K562 (cell line): ENCODE measurements around the gene BEST2. TPM values are rescaled to one million over a fixed set of nuclear protein-coding genes. Genes with fewer than 3 reads are reported as not detected.

Experiments used
- ARHGAP35 ChIP-seq: fragments of 450-650 bp; IDR thresholded peaks from 2 replicates; pipeline ENCODE4 v1.6.1; 2018; ENCODE audit not compliant: partially characterized antibody
- BRD9 ChIP-seq: fragments of 450-650 bp; IDR thresholded peaks from 2 replicates; pipeline ENCODE4 v1.6.1; 2018; ENCODE audit warnings: low read depth; ENCODE audit not compliant: partially characterized antibody
- HDAC6 ChIP-seq: IDR thresholded peaks from 2 replicates; pipeline ENCODE4 v1.6.1; 2012; ENCODE audit warnings: low read depth, mild to moderate bottlenecking, control low read depth, inconsistent platforms, low read length, moderate library complexity
- HEY1 ChIP-seq: fragments of 250-450 bp; sonication (Bioruptor Pico); IDR thresholded peaks from 2 replicates; pipeline ENCODE4 v1.5.0; 2020; ENCODE audit warnings: mild to moderate bottlenecking, moderate library complexity, borderline replicate concordance
- HNRNPUL1 ChIP-seq: fragments of 200-400 bp; formaldehyde crosslinking; IDR thresholded peaks from 2 replicates; pipeline ENCODE4 v1.6.1; 2017; ENCODE audit warnings: low read length
- MECOM ChIP-seq: fragments of 250-450 bp; sonication (Bioruptor Pico); IDR thresholded peaks from 2 replicates; pipeline ENCODE4 v1.8.0; 2022; ENCODE audit warnings: inconsistent platforms
- NR1H2 ChIP-seq: sonication (generic); formaldehyde crosslinking; IDR thresholded peaks from 2 replicates; pipeline ENCODE4 v1.4.0; 2020; ENCODE audit warnings: mild to moderate bottlenecking, missing genetic modification reagents
- RCOR1 ChIP-seq, 2 experiments: IDR thresholded peaks; 2 replicates each; pipeline ENCODE4 v1.6.1; 2012; ENCODE audit warnings: low read depth in 2 of 2, low read length in 2 of 2, borderline replicate concordance in 1 of 2, improper control_type of control experiment in 1 of 2
- SMAD4 ChIP-seq: fragments of 250-450 bp; sonication (Bioruptor Pico); conservative IDR thresholded peaks from 2 replicates; pipeline ENCODE4 v1.8.0; 2021; ENCODE audit warnings: inconsistent platforms, mild to moderate bottlenecking, moderate library complexity
- SMARCA5 ChIP-seq: fragments of 450-650 bp; IDR thresholded peaks from 2 replicates; pipeline ENCODE4 v1.6.1; 2016
- SRSF7 ChIP-seq: fragments of 200-400 bp; formaldehyde crosslinking; optimal IDR thresholded peaks from 2 replicates; pipeline ENCODE3; 2017; ENCODE audit warnings: mild to moderate bottlenecking, low read depth, low read length
- STAT5A ChIP-seq: IDR thresholded peaks from 2 replicates; pipeline ENCODE4 v1.6.1; 2012; ENCODE audit warnings: low read length, inconsistent platforms, borderline replicate concordance
- ZC3H4 ChIP-seq: sonication (generic); formaldehyde crosslinking; IDR thresholded peaks from 2 replicates; pipeline ENCODE4 v1.9.0; 2021; ENCODE audit warnings: missing genetic modification reagents, borderline replicate concordance
- polyA plus RNA-seq, 8 experiments: library from polyadenylated mRNA; depleted of rRNA in 4 of 8; stranded (reverse) in 5 of 8; unstranded in 3 of 8; fragments of >200 nt; fragmentation: Nextera tagmentation in 2 of 8; fragmentation: Illumina TruSeq in 1 of 8; extraction: Ambion mirVana in 2 of 8; extraction: Trizol in 1 of 8; gene quantifications; 2 replicates each; pipeline versions ENCODE4 v1.2.1 to v1.2.3, GENCODE V29; 2011 to 2014; ENCODE audit warnings: inconsistent platforms in 1 of 8, missing spikeins in 1 of 8
- total RNA-seq, 7 experiments: library from RNA; depleted of rRNA in 6 of 7; stranded (reverse); fragments of >200 nt in 6 of 7; fragmentation: Illumina TruSeq in 2 of 7; extraction: Trizol in 2 of 7; gene quantifications; 2 replicates each; pipeline versions ENCODE4 v1.2.1 to v1.2.3, GENCODE V29; 2011 to 2021; ENCODE audit warnings: low replicate concordance in 1 of 7
- TF ChIP-seq, protein P1 (sequence below): fragments of 250-450 bp; sonication (Bioruptor Pico); IDR thresholded peaks from 2 replicates; pipeline ENCODE4 v1.8.0; 2022; ENCODE audit warnings: inconsistent platforms
- TF ChIP-seq, protein P2 (sequence below), 2 experiments: fragments of 450-650 bp in 1 of 2; IDR thresholded peaks; 2 replicates each; pipeline ENCODE4 v1.6.1; 2011 to 2017; ENCODE audit warnings: low read depth in 2 of 2, antibody characterized with exemption in 1 of 2, borderline replicate concordance in 1 of 2, low read length in 1 of 2, mild to moderate bottlenecking in 1 of 2, mixed read lengths in 1 of 2; ENCODE audit not compliant: control insufficient read depth in 1 of 2
- TF ChIP-seq, protein P3 (sequence below): fragments of 200-800 bp; sonication (Bioruptor generic); IDR thresholded peaks from 2 replicates; pipeline ENCODE4 v1.6.1; 2016; ENCODE audit warnings: missing genetic modification characterization, missing compliant biosample characterization
- TF ChIP-seq, protein P4 (sequence below): fragments of 250-450 bp; sonication (Bioruptor Pico); IDR thresholded peaks from 2 replicates; pipeline ENCODE4 v1.9.0; 2021; ENCODE audit warnings: mild to moderate bottlenecking

BEST2 gene
- total and polyA plus RNA-seq, 9 of the 15 experiments (the other 6 are each of a cell fraction or from before 2014, with no cell fraction given), result not detected

DNA sequence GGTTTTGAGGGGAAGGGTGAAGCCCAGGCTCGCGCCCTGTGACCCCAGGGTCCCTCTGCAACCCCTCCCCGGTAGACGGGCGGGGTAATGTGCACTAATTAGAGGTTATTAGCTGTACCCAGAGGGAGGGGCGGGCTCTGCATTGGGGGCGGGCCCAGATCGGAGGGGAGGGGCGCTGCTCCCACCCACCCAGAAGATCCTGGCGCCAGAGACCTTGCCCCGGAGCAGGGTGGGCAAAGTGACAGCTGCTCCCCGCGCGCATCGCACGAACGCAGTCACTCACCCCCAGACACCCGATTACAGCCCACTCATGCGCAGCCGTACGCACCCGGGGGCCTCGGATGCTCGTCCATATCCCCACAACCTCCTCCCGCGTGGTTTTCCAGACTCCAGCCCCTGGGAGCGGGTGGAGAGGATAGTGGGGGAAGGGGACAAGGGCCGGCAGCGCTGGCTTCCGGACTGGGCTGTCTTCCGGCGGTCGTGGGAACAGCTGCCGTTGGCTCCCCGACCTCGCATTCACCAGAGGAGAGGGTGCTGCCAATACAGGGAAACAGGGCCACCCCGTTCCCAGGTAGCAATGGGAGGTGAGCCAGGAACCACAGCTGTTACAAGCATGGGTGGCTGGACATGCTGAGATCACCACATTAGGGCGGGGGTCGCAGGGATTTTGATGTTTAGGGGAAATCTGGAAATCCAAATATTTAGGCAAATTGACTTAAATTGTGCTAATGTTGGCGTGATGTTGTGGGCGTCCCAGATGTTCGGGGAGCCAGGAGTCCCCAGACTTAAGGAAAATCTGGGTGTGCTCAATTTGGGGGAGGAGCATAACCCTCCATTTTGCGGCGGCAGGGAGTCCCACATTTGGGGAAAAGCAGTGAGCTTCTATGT is 26.7 kb downstream of the BEST2 start (continued):
- TF ChIP-seq, protein P1, sequence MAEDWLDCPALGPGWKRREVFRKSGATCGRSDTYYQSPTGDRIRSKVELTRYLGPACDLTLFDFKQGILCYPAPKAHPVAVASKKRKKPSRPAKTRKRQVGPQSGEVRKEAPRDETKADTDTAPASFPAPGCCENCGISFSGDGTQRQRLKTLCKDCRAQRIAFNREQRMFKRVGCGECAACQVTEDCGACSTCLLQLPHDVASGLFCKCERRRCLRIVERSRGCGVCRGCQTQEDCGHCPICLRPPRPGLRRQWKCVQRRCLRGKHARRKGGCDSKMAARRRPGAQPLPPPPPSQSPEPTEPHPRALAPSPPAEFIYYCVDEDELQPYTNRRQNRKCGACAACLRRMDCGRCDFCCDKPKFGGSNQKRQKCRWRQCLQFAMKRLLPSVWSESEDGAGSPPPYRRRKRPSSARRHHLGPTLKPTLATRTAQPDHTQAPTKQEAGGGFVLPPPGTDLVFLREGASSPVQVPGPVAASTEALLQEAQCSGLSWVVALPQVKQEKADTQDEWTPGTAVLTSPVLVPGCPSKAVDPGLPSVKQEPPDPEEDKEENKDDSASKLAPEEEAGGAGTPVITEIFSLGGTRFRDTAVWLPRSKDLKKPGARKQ (CRISPR knock-in tag), result no peak
- TF ChIP-seq RCOR1 (IDR thresholded peaks at IDR 0.05; ENCODE audit: borderline replicate concordance in 1 of 2, low read depth in 2 of 2, low read length in 2 of 2) (no peak), ARHGAP35 (no peak), BRD9 (no peak), HEY1 (no peak), SMARCA5 (no peak), HDAC6 (no peak), SMAD4 (CRISPR knock-in tag) (no peak), HNRNPUL1 (no peak), SRSF7 (no peak), NR1H2 (no peak), MECOM (no peak), STAT5A (no peak), ZC3H4 (no peak)
- TF ChIP-seq, protein P2, sequence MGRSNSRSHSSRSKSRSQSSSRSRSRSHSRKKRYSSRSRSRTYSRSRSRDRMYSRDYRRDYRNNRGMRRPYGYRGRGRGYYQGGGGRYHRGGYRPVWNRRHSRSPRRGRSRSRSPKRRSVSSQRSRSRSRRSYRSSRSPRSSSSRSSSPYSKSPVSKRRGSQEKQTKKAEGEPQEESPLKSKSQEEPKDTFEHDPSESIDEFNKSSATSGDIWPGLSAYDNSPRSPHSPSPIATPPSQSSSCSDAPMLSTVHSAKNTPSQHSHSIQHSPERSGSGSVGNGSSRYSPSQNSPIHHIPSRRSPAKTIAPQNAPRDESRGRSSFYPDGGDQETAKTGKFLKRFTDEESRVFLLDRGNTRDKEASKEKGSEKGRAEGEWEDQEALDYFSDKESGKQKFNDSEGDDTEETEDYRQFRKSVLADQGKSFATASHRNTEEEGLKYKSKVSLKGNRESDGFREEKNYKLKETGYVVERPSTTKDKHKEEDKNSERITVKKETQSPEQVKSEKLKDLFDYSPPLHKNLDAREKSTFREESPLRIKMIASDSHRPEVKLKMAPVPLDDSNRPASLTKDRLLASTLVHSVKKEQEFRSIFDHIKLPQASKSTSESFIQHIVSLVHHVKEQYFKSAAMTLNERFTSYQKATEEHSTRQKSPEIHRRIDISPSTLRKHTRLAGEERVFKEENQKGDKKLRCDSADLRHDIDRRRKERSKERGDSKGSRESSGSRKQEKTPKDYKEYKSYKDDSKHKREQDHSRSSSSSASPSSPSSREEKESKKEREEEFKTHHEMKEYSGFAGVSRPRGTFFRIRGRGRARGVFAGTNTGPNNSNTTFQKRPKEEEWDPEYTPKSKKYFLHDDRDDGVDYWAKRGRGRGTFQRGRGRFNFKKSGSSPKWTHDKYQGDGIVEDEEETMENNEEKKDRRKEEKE (IDR thresholded peaks at IDR 0.05; ENCODE audit: borderline replicate concordance in 1 of 2, control insufficient read depth in 1 of 2, low read depth in 2 of 2, low read length in 1 of 2), result no peak
- TF ChIP-seq, protein P3, sequence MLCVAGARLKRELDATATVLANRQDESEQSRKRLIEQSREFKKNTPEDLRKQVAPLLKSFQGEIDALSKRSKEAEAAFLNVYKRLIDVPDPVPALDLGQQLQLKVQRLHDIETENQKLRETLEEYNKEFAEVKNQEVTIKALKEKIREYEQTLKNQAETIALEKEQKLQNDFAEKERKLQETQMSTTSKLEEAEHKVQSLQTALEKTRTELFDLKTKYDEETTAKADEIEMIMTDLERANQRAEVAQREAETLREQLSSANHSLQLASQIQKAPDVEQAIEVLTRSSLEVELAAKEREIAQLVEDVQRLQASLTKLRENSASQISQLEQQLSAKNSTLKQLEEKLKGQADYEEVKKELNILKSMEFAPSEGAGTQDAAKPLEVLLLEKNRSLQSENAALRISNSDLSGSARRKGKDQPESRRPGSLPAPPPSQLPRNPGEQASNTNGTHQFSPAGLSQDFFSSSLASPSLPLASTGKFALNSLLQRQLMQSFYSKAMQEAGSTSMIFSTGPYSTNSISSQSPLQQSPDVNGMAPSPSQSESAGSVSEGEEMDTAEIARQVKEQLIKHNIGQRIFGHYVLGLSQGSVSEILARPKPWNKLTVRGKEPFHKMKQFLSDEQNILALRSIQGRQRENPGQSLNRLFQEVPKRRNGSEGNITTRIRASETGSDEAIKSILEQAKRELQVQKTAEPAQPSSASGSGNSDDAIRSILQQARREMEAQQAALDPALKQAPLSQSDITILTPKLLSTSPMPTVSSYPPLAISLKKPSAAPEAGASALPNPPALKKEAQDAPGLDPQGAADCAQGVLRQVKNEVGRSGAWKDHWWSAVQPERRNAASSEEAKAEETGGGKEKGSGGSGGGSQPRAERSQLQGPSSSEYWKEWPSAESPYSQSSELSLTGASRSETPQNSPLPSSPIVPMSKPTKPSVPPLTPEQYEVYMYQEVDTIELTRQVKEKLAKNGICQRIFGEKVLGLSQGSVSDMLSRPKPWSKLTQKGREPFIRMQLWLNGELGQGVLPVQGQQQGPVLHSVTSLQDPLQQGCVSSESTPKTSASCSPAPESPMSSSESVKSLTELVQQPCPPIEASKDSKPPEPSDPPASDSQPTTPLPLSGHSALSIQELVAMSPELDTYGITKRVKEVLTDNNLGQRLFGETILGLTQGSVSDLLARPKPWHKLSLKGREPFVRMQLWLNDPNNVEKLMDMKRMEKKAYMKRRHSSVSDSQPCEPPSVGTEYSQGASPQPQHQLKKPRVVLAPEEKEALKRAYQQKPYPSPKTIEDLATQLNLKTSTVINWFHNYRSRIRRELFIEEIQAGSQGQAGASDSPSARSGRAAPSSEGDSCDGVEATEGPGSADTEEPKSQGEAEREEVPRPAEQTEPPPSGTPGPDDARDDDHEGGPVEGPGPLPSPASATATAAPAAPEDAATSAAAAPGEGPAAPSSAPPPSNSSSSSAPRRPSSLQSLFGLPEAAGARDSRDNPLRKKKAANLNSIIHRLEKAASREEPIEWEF (CRISPR knock-in tag), result no peak
- TF ChIP-seq, protein P4, sequence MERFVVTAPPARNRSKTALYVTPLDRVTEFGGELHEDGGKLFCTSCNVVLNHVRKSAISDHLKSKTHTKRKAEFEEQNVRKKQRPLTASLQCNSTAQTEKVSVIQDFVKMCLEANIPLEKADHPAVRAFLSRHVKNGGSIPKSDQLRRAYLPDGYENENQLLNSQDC (CRISPR knock-in tag), result no peak
